ENCODE measurements around the gene DNAJC4. TPM values are rescaled to one million over a fixed set of nuclear protein-coding genes. Genes with fewer than 3 reads are reported as not detected.

DNAJC4 gene
- polyA plus RNA-seq, 2 of the 4 experiments (the other 2 are of a cell fraction) = 9.8 to 16.2 TPM

DNA sequence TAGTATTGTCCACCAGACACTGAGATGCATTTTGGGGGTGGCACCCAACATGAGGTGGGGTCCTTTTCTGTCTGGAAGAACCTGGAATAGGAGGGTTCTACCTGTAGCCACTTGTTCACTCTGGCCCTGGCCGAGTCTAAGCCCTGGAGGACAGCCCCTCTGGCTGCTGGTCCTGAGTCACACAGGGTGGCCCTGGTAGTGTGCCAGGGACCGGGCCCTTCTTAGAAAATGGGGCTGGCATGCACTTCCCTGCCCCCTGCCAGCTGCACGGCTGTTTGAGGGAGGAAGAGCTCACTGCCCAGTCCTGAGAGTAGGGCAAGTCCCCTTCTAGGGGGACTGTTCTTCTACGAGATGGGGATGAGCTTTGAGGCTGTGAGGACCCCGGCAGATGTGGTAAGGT lies 23.1 kb downstream of the DNAJC4 start:
- no peak overlapping the region for H3K4me3 ChIP-seq
- H3K27ac ChIP-seq = no peak overlapping the region
- peak overlapping the region; percentile 98; the same call in 2 of the 3 replicates for H3K4me2 ChIP-seq
- no peak for ATAC-seq
- H3K9me3 ChIP-seq = no peaks in the 10 kb centered on the region
- no peak for DNase-seq (ENCODE audit: low read depth in 1 of 2, low spot score in 1 of 2)
- H3K4me1 ChIP-seq = peaks cover 24% of the 10 kb centered on the region
- no peak for FAIRE-seq
- TF ChIP-seq CBX2 (IDR thresholded peaks at IDR 0.05; ENCODE audit: borderline replicate concordance, low read depth) = no peak
- TF ChIP-seq POLR2A (IDR thresholded peaks at IDR 0.05; ENCODE audit: low read length) = no peak
- TF ChIP-seq, protein P1, sequence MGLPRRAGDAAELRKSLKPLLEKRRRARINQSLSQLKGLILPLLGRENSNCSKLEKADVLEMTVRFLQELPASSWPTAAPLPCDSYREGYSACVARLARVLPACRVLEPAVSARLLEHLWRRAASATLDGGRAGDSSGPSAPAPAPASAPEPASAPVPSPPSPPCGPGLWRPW (IDR thresholded peaks at IDR 0.05) = no peak
- TF ChIP-seq MAFK (IDR thresholded peaks at IDR 0.05; ENCODE audit: partially characterized antibody) = no peak
- no peak for TF ChIP-seq SREBF2 (IDR thresholded peaks at IDR 0.05)
- no peak for TF ChIP-seq MAZ (IDR thresholded peaks at IDR 0.05; ENCODE audit: borderline replicate concordance, low read depth, low read length)
- TF ChIP-seq FOSL2 (IDR thresholded peaks at IDR 0.05) = no peak
- TF ChIP-seq FOSL2 (CRISPR knock-in tag; IDR thresholded peaks at IDR 0.05) = no peak
- TF ChIP-seq ESRRA (IDR thresholded peaks at IDR 0.05; ENCODE audit: borderline replicate concordance, low read length) = no peak
- TF ChIP-seq, protein P2, sequence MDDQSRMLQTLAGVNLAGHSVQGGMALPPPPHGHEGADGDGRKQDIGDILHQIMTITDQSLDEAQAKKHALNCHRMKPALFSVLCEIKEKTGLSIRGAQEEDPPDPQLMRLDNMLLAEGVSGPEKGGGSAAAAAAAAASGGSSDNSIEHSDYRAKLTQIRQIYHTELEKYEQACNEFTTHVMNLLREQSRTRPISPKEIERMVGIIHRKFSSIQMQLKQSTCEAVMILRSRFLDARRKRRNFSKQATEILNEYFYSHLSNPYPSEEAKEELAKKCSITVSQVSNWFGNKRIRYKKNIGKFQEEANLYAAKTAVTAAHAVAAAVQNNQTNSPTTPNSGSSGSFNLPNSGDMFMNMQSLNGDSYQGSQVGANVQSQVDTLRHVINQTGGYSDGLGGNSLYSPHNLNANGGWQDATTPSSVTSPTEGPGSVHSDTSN (IDR thresholded peaks at IDR 0.05) = no peak
- TF ChIP-seq, protein P3, sequence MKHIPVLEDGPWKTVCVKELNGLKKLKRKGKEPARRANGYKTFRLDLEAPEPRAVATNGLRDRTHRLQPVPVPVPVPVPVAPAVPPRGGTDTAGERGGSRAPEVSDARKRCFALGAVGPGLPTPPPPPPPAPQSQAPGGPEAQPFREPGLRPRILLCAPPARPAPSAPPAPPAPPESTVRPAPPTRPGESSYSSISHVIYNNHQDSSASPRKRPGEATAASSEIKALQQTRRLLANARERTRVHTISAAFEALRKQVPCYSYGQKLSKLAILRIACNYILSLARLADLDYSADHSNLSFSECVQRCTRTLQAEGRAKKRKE (CRISPR knock-in tag; IDR thresholded peaks at IDR 0.05; ENCODE audit: low read depth) = no peak
- TF ChIP-seq RARB (CRISPR knock-in tag; IDR thresholded peaks at IDR 0.05) = no peak
- no peak for TF ChIP-seq JUN (IDR thresholded peaks at IDR 0.05)
- no peak for TF ChIP-seq PHF8 (IDR thresholded peaks at IDR 0.05; ENCODE audit: borderline replicate concordance, low read depth)
- ChIA-PET CTCF (interaction anchor here (1.2 to 6.4 kb wide), 3 partner anchors 15 to 49 kb away, joined by 3 to 76 read pairs (median 4); partner anchors contain the start of genes CATSPERZ and ESRRA), POLR2A (no interaction called here)
- 65% methylated on average over 5 of the region's 5 CpGs for WGBS (ENCODE audit: missing lambda C conversion rate)

DNA sequence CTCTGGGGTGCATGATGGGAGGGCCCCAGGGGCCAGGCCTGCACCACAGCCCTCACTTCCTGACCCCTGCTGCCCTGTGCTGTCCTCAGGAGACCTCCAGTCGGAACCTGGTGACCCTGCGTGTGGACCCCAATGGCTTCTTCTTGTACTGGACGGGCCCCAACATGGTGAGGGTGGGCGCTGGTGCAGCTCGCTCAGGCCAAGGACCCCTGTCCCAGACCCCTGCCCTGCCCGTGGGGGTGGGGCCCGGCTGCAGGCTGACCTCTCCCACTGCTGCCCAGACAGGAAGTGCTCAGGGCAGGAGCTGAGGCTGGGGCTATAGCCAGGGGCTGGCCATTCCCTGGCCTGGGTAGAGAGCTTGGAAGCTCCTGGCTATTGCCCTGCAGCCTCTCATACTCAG lies 24.0 kb downstream of the DNAJC4 start:
- TF ChIP-seq, protein P4, sequence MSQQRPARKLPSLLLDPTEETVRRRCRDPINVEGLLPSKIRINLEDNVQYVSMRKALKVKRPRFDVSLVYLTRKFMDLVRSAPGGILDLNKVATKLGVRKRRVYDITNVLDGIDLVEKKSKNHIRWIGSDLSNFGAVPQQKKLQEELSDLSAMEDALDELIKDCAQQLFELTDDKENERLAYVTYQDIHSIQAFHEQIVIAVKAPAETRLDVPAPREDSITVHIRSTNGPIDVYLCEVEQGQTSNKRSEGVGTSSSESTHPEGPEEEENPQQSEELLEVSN (IDR thresholded peaks at IDR 0.05; ENCODE audit: borderline replicate concordance, low read depth) = no peak
- TF ChIP-seq ZSCAN20 (CRISPR knock-in tag; IDR thresholded peaks at IDR 0.05) = no peak
- Histone ChIP-seq H3K4me1 (peaks cover 24% of the 10 kb centered on the region), H3K4me3 (no peak overlapping the region), H3K27ac (no peak overlapping the region), H3K9me3 (no peaks in the 10 kb centered on the region), H3K4me2 (no peak overlapping the region)
- ChIA-PET POLR2A (no interaction called here), CTCF (interaction anchor here (0.6 to 6.4 kb wide), 7 partner anchors 11 to 77 kb away, joined by 3 to 76 read pairs (median 3); partner anchors contain the start of genes CATSPERZ, ESRRA and FERMT3)
- no peak for DNase-seq (ENCODE audit: low read depth in 1 of 2, low spot score in 1 of 2)
- FAIRE-seq = no peak
- ATAC-seq = no peak
- WGBS (ENCODE audit: missing lambda C conversion rate) = 100% methylated on average over 2 of the region's 7 CpGs

DNA sequence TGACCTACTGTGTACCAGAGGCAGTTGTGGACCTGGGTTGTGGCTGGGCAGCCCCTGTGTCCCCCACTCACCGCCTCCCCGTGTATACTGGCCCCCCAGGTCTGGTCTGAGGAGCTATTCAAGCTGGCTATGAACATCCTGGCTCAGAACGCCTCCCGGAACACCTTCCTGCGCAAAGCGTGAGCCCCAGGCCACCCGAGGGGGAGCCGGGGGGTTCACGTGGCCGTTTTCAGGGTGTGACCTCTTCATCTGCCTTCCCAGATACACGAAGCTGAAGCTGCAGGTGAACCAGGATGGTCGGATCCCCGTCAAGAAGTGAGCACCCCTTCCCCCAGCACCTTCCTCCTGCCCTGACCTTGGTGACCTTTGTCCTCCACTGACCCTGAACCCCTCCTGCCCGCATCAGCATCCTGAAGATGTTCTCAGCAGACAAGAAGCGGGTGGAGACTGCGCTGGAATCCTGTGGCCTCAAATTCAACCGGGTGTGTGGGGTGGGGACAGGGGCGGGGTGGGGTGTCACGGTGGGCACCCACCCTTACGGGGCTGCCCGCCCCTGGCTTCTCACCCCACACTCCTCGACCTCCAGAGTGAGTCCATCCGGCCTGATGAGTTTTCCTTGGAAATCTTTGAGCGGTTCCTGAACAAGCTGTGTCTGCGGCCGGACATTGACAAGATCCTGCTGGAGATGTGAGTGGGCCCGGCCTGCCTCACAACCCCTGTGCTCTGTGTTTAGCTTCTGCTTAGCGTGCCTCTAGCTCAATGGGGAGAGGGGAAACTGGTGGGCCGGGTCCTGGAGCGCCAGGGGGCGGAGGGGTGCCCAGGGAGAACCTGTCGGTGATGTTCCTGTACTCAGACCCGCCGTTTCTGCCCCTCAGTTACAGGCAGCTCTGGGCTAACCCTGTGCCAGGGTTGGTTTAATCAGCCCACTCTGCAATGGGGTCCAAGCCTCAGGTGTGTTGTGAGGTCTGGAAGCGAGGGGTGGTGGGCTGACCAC lies 25.1 kb downstream of the DNAJC4 start:
- Histone ChIP-seq H3K9me3 (no peaks in the 10 kb centered on the region), H3K4me1 (peaks cover 22% of the 10 kb centered on the region), H3K27ac (no peak overlapping the region), H3K4me2 (no peak overlapping the region), H3K4me3 (no peak overlapping the region)
- 93% methylated on average over 30 of the region's 35 CpGs for WGBS (ENCODE audit: missing lambda C conversion rate)
- POLR2A ChIA-PET = no interaction called here
- no peak for FAIRE-seq
- no peak for ATAC-seq
- no peak for DNase-seq (ENCODE audit: low read depth in 1 of 2, low spot score in 1 of 2)
- CTCF ChIA-PET = interaction anchor here (0.6 to 6.4 kb wide), 10 partner anchors 9 to 194 kb away, joined by 3 to 76 read pairs (median 5); partner anchors contain the start of genes CATSPERZ, ESRRA, FERMT3 and PPP1R14B
- TF ChIP-seq, protein P1 (IDR thresholded peaks at IDR 0.05) = no peak
- TF ChIP-seq GATA3 (IDR thresholded peaks at IDR 0.05; ENCODE audit: borderline replicate concordance) = no peak
- no peak for TF ChIP-seq HOXA7 (CRISPR knock-in tag; IDR thresholded peaks at IDR 0.05)
- TF ChIP-seq FOSL2 (IDR thresholded peaks at IDR 0.05) = no peak
- no peak for TF ChIP-seq FOSL2 (CRISPR knock-in tag; IDR thresholded peaks at IDR 0.05)
- no peak for TF ChIP-seq CHD4 (IDR thresholded peaks at IDR 0.05; ENCODE audit: borderline replicate concordance)
- no peak for TF ChIP-seq CEBPB (IDR thresholded peaks at IDR 0.05)
- TF ChIP-seq FOXS1 (CRISPR knock-in tag; IDR thresholded peaks at IDR 0.05) = no peak
- no peak for TF ChIP-seq ZC3H11A (IDR thresholded peaks at IDR 0.05)
- TF ChIP-seq, protein P2 (IDR thresholded peaks at IDR 0.05) = no peak
- no peak for TF ChIP-seq NR3C1 (IDR thresholded peaks at IDR 0.05)

Measured in A549 (cell line).